HG03521 (cell line): ENCODE results near the gene LEAP2.

Source experiments
- ATAC-seq: cut with Tn5 transposase; IDR thresholded peaks from one replicate; pipeline ENCODE4 v1.9.1; 2021; ENCODE audit warnings: mild to moderate bottlenecking, moderate library complexity; ENCODE audit not compliant: unreplicated experiment

LEAP2 gene

DNA sequence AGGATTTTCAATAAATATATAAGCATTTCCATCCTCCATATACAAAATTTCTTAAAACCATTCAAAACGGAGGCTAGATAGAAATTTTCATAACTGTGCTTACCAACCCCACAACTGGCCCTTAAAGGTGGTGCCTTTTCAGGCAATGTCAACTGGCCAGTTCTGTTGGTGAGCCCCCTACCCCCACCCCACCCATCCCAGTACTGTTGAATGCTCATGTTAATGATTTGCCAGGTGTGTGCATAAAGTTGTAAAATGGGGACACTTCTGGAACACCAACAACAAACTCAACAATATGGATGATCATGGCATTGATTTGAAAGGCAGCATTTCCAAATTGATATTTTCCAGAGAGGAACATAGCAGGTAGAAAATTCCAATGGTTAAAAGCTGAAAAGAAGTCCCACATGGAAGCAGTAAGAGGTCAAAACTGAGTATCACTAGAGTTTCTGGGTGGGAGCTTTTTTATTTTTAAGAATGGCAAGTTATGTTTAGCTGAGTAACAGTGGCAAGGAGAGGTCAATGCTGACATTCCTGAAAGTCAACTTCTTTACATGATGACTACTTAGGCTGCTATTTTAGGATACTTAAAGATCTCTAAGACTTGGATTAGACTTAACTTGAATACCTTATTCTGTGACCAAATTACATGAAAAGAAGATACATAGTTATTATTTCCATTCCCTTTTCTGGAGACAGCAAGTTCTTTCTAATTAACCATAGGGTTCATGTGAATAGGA is 2.7 kb downstream of the LEAP2 start:
- ATAC-seq, result no peak

DNA sequence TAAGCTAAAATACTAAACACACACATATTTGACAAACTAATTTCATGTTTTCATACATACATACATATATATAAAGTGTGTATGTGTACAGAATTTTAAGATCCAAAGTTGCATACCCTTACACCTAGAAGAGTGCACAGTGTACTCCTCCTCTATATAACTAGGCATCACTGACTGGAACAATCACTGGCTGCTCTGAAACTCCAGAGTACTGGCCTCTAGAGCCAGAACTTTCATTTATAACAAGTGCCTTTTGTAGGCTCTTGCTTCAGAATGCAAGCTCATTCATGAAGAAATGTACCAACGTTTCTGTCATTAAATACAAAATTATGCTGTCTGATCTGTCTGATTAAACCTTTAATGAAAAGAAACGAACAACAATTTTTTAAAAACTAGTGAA is 4.0 kb downstream of the LEAP2 start:
- no peak for ATAC-seq

DNA sequence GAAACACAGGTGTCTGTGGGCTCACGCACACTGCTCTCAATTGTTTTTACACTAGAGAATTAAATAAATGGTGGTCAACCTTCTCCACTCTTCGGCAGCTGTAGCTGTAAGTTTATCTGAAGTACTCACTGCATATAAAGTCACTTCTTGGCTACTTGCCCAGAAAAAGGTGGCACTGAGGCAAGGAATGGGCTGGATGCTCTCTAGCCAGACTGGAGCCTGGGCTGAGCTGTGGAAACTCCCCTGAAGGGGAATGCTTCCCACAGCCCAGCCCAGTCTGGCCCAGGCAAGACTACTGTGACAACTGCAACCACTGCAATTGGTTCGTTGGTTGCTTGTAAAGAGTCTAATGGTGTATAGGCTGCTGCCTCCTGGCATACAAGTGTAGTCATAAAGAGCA is 4.5 kb downstream of the LEAP2 start:
- no peak for ATAC-seq

DNA sequence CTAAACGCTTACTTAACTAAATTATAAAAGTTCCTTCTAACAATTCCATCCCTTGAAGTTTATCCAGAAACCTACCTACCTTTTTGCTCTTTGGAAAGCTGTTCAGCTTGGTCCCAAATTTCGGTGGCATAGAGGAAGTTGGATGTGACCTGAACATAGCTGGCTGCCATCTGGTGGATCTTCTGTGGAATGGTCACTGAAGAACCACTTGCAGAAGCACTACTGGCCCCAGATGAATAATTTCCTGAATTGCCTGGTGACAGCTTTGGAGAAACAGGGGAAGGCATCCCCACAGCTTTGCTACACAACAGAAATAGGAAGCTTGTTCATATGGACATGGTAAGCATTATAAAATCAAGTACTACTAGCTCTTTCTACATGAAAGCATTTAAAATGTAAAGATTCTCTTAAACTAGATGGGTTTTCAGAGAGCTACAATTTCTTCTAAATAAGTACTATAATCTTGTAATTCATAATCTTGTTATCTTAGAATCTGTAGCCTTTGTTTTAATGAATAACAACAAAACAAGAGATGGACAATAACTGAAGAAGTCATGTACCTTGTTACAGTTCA is 9.9 kb downstream of the LEAP2 start:
- no peak for ATAC-seq

DNA sequence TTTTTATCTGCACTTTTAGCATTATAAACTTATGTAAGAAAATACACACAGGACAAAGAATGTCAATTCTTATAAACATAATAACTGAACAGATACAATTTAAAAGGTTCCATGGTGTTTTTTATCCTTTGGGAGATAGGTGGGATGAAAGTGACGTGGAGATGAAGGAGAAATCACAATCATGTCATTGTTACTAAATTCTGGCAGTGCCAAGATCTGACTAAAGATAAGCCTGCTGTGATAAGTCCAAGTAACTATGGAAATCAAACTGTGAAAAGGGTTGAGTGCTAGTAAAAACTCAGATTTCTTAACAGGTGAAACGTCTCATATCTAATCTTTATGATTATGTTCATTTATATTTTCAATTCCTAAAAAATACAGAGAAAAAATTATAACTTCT is 11.1 kb downstream of the LEAP2 start:
- no peak for ATAC-seq

DNA sequence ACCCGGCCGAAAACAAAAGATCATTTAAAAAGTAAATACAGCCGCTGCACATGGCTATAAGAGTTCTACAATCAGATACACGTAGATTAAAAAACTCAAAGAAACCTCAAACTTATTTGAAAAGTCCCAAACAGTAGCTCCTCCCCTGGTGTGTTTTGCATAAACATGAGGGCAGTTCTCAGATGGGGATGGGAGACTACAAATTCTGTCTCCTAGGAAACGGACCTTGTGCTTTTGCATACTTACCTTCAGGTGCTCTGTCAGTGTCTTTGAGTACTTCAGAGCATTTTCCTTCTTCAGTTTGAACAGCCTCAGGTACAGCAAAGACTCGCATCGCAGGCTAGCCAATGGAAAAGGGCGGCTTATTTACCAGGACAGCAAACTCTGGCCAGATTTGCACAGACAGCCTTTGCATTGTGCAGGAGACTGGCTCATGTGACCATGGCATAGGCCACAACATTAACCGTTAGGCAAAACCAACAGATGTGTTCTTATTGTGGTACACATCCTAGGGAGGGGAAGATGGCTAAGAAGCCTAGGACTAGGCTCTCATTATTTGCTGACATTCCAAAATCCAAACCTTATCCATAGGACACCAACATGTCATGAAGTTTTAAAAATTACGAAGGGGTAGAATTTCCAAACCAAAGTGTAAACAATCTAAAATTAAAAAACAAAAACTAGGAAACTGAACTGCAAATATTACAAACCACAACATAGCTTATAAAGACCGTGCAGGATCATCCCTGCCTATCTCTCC is 12.8 kb downstream of the LEAP2 start:
- no peak for ATAC-seq

DNA sequence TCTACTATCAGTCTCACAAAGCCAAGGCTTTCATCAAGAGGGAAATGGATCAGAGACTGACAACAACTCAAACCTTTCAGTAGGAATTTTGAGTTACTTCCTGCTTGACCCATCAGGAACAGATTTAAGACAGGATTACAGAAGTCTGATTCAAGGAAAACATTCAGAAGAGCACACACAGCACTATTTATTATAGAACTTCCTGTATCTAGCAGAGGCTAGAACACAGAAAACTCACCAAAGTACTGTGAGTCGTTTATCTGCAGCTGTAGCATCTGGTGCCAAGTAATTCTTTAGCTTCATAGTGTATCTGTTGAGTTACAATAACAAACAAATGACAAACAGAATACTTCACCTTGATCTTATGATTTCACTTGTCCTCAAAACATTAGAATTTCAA is 13.8 kb downstream of the LEAP2 start:
- ATAC-seq, result no peak

DNA sequence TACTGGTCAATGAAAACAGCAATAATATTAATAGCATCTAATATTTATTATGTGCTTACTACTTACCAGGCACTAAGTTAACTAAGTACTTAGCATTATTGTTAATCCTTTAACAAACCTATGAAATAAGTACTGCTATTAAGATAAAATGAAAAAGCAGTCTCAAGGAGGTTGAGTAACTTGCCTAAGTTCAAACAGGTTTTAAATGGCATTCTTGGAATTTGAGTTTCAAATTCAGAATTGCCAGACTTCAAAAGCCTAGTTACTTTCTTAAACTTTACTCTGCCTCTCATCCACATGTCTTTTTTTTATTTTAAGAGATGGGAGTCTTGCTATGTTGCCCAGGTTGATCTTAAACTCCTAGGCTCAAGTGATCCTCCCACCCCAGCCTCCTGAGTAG is 16.0 kb downstream of the LEAP2 start:
- no peak for ATAC-seq

DNA sequence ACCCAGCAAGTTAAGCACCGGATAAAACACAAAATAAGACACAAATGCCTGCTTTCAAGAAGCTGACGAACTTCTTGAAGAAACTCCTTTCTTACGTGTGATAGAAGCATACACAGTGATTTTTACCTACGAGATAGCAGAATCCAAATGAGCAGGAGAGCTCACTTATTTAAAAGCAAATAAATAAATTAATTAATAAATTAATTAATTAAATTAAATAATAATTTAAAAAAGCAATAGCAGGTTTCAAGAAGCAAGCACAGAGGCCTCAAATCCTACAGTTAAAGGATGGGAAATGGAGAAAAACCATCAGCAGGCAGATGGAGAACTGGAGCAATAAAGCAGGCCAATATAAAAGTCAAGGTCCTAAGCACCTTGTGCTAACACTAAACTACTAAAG is 17.3 kb downstream of the LEAP2 start:
- no peak for ATAC-seq

DNA sequence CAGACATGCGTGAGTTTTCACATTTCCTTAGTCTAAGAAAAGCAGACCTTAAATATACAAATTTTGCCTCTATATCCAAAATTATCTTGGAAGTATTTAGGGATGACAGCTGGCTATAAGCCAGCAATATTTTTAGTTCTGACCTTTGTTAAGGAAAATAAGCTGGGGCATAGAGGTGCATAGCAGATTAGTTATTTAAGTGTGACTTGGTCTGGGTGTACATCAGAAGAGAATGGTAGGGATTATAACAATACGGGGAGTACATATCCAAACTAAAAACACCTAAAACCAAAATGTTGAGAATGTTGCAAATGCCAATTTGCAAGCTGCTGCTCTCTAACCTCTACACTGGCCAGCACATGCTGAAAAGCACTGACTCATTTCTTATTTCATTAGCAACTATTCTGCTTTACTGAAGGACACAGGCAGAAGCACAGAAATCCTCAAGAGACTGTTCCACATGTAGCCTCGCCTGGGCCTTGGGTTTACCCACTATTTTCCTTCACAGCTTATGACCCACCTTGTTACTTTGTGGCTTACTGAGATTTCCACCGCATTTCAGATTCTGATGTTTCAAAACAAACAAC is 22.3 kb downstream of the LEAP2 start:
- ATAC-seq, result no peak

DNA sequence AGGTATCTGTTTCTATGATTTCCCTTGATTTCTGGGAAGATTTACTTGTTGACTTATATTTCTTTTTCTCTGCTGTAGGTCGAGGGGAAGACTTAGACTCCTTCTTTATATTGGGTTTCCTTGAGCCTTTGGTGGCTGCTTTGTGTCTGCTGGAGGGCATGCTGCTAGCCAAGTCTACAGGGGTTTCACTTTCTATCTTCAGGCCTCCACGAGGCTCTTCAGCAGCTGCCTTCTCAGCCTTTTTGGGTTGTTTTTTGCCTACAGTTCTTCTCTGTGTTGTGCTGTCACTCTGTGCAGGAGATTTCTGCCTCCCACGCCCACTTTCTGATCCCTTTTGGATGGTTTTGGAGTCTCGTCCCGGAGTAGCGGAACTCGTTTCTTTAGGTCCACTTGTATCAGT is 23.2 kb downstream of the LEAP2 start:
- ATAC-seq, result no peak

DNA sequence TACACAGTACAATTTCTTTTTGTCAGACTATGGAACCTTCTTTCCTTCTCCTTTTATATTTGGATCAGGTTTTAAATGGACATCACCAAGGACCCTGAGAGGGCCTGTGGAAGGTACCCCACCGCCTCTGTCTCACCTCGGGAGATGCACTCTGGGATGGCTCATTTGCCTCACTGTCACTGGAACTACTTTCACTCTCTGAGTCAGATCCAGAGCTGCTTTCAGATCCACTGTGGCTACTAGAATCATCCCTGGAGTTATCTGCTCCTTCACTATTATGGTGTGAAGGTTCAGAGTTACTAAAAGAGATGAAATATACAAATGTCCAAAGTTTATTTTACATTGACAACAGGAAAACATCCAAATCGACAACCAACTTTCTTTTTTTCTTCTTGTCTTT is 24.6 kb downstream of the LEAP2 start:
- ATAC-seq, result no peak

DNA sequence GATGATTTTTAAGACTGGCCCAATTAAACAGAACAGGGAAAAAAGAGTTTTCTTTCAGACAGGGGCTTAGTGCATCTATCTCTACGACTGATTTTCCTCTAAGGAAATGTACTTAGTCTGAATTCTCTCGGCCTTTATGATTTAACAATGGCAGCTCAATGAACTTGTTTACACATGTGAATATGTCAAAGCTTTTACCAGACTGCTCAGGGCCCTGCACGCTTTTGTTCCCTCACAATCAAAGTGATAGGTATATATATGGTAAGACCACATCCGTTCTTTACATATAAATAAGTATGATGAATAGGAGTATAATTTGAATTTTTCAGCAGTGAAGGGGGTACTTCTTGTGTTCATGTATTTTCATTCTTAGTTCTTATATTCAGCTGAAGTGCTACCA is 27.6 kb downstream of the LEAP2 start:
- ATAC-seq, result no peak

DNA sequence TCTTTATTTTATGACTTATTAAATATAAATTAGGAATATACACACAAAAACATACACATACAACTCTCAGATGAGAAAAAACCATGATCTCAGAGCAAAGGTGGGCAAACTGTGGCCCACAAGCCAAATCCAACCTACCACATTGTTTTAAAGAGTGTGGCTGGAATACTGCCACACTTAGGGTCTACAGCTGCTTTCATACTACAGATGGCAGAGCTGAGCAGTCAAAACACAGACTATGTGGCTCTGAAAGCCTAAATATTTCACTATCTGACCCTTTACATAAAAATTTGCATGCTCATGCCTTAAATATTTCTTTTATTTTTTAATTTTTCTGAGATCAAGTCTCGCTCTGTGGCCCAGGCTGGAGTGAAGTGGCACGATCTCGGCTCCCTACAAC is 28.3 kb downstream of the LEAP2 start:
- no peak for ATAC-seq

DNA sequence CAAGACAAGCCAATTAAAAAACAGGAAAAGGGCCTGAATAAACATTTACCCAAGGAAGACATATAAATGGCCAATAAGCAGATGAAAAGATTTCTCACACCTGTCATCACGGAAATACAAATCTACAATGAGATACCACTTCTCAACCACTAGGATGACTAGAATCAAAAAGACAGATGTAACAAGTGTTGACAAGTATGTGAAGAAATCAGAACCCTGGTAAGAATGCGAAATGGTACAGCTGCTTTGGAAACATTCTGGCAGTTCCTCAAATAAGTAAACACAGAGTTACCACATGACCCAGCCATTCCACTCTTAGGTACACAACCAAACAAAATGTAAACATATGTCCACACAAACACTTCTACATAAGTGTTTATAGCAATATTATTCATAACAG is 32.5 kb downstream of the LEAP2 start:
- ATAC-seq, result no peak

DNA sequence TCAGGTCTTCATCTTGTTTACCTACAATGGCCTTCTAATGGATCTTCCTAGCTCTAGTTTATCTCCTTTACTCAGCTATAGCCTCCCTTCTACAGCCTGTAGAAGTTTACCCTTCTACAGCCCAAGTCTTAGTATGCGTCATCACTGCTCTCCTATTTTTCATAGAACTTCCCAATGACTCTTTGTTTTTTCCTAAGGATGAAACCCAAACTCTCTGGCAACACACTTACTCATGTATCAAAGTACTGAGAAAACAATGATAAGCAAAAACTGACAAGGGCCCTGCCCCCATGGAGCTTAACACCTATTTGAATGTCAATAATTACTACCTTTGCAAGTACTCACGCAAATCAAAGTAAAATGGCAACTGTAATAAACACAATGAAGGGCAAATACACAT is 33.7 kb downstream of the LEAP2 start:
- ATAC-seq, result no peak

DNA sequence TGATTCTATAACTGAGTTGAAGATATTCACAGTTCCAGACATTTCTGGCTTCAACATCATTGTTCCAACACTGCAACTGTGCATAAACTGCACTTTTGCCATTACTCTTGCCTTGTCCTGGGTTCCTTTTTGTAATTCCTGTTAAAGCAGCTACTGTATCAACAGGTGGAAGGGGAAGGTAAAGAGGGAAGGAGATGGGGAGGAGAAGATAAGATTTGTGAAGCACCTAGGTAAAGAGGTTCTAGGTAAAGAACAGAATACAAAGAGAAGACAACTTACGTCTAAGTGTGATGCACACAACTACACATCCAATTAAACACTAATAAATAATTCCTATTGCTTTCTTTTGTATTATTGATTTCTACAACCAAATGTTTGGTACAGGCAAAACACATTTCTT is 36.2 kb downstream of the LEAP2 start:
- ATAC-seq, result no peak

DNA sequence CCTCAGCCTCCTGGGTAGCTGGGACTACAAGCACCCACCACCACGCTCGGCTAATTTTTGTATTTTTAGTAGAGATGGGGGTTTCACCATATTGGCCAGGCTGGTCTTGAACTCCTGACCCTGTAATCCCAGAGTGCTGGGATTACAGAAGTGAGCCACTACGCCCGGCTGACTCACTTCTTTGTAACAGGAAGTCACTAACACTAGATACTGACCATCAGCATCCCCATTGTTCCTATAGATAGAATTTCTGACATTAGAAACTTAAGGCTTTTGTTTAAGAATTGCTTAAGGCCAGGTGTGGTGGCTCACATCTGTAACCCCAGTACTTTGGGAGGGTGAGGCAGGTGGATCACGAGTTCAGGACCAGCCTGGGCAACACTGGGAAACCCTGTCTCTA is 42.2 kb downstream of the LEAP2 start:
- no peak for ATAC-seq

DNA sequence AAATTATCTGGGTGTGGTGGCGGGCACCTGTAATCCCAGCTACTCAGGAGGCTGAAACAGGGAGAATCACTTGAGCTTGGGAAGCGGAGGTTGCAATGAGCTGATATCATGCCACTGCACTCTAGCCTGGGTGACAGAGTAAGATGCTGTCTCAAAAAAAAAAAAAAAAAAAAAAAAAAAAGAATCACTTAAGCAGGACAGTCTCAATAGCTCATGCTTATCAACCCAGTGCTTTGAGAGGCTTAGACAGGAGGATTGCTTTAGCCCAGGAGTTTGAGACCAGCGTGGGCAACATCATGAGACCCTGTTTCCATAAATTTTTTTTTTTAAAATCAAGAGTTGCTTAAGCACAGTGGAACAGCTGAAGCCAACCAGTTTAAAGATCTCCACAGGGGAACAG is 42.6 kb downstream of the LEAP2 start:
- ATAC-seq, result no peak
